HG02588 (cell line): ENCODE results near the gene FAM111A.

Source experiments
- ATAC-seq: cut with Tn5 transposase; IDR thresholded peaks from one replicate; pipeline ENCODE4 v1.9.1; 2021; ENCODE audit warnings: mild to moderate bottlenecking, moderate library complexity; ENCODE audit not compliant: unreplicated experiment

Gene FAM111A

DNA sequence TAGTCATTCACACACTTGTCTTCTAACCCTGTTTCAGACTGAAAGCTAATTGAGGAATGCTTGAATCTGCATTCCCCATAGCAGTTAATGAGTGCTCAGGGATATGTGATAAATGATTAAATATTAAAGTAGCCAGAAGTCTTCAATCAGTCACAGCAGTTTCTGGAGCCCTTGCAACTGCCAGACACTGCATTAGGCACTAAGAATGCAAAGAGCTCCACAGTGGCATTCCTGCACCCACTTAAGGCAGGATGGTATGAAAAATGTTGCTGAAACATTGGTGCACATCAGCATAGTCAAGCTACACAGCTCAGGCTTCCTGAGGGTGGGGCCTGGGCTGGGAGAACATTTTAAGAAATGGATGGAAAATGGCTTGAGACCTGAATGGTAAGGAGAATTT is 35.7 kb downstream of the FAM111A start:
- ATAC-seq, result no peak

DNA sequence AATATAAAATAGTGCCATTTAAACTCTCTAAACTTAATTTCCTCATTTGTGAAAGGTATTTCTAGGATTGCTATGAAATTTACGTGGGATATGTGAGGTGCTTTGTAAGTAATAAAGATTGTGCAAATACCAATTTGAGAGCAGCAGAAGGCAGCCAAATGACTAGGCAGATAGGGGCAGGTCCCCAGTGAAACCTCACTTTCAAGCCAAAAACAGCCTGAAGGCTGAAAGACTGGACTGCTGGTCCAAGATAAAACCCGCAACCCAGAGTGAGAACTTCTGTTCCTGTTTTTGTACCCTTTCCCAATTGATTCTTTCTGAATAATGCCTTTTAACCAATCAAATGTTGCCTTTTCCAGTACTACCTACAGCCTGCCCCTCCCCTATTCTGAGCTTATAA is 36.5 kb downstream of the FAM111A start:
- no peak for ATAC-seq

DNA sequence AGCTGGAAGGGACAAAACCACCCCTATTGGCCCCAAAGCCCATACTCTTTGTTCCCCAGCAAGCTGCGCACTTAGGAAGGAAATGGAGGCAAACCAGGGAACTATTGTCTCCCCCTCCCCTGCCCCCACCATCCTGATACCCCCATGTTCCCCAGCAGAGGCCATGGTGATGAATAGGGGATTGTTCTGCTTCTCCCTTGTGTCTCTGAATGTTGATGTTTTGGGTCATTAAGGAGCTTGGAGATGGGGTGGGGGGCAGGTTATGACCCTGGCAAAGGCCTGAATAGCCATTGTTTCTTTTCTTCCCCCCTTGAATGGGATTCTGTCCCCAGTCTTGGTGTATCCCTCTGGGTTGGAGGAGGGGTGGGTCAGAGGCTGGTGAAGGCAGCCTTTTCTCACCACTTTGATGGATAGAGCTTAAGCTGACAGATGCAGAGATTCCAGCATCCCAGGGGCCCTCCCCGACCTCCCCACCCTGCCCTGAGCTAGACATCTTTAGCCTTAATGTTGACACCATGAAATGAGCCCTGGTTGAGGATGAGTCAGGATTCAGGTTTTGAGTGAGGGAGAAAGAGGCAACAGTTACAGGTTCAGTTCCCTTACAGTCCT is 37.6 kb downstream of the FAM111A start:
- no peak for ATAC-seq

DNA sequence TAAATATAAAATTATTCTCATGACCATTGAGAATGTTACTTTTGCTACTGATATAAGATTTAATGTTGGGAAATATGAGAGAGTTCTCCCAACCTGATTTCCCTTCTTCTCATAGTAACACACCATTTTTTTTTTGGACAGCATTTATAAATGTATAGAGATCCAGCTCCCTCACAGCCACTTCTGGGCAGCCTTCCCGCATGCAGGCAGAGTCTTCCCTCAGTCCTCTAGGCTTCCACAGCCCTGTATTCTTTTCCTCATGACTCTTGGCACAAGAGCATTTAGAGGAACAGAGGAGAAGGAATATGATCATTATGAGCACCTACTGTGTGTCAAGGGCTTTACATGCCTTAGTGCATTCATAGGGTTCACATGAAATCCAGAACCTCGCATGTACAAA is 38.3 kb downstream of the FAM111A start:
- no peak for ATAC-seq

DNA sequence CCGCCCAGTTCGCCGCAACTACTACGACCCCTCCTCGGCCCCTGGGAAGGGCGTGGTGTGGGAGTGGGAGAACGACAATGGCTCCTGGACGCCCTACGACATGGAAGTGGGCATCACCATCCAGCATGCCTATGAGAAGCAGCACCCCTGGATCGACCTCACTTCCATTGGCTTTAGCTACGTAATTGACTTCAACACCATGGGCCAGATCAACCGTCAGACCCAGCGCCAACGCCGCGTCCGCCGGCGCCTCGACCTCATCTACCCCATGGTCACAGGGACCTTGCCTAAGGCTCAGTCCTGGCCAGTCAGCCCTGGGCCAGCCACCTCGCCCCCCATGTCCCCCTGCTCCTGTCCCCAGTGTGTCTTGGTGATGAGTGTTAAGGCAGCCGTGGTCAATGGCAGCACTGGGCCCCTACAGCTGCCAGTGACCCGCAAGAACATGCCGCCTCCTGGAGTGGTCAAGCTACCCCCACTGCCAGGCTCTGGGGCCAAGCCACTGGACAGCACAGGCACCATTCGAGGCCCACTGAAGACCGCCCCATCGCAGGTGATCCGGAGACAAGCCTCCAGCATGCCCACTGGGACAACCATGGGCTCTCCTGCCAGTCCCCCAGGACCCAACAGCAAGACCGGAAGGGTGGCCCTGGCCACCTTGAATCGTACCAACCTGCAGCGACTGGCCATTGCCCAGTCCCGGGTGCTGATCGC is 39.2 kb downstream of the FAM111A start:
- no peak for ATAC-seq

DNA sequence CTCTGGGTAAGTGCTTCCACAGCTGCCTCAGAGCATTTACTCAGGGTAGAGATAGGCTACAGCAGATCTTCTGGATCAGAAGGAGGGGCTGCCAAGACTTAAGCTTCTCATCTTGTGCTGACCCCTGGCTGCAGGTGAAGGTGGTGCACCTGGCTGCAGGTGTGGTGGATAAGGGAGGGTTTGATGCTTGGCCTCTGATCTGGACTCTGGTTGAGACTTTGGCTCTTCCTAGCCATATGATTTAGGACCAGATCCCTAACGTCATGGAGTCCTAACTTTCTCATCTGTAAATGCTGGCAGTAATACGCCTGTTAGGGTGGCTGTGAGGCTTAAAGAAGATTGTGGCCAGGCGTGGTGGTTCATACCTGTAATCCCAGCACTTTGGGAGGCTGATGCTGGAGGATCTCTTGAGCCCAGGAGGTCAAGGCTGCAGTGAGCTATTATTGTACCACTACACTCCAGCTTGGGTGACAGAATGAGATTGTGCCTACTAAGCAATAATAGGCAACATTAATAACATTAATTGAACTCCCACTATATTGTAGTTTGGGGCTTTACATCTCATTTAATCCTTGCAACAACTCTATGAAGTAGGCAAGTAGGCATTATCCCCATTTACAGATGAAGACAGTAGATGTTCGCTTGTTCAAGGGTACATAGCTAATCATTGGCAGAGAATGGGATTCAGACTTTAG is 39.9 kb downstream of the FAM111A start:
- ATAC-seq, result no peak

DNA sequence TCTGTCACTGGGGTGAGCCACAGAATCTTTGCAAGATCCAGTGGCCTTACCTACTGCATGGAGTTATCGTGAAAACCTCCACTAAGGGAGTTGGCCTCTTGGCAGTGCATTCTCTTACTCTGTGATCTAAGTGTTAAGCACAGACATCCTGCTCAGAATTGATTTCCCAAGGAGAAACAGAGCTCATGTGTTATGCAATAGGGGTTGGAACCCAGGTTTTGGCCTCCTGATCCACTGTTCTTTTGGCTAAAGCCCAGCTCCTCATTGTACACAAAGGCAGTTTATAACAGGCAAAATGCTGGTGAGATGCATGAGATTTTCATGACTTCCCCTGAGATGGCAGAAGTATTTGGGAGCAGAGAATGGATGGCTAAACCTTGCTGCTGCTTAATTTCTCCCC is 41.1 kb downstream of the FAM111A start:
- ATAC-seq, result no peak

DNA sequence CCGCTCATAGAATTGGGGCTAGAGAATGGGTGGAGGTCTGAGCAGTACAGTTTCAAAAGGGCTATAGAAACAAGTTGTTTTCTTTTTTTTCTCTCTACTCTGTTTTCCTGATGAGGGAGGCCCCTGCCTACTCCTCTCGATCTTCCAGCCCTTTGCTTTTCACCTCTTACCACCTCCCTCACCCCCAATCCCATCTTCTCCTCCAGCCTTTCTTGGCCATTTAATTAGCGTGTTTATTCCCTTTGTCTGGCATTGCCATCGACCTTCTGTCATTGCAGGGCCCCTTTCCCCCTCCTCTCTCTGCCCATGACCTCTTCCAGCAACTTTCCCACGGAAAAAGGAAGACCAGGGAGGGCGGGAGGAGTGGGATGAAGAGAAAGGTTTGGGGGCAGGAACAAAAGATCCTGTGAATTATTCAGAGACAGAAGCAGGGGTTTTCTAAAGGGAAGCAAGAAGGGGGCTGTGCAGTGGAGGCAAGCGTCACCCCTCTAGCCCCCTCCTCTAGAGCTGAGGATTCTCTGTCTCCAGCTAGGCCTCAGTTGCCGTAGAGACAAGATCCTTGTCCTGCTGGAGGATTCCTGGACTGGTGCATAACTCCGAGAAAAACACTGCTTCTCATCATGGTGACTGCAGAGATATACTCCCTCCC is 42.2 kb downstream of the FAM111A start:
- no peak for ATAC-seq

DNA sequence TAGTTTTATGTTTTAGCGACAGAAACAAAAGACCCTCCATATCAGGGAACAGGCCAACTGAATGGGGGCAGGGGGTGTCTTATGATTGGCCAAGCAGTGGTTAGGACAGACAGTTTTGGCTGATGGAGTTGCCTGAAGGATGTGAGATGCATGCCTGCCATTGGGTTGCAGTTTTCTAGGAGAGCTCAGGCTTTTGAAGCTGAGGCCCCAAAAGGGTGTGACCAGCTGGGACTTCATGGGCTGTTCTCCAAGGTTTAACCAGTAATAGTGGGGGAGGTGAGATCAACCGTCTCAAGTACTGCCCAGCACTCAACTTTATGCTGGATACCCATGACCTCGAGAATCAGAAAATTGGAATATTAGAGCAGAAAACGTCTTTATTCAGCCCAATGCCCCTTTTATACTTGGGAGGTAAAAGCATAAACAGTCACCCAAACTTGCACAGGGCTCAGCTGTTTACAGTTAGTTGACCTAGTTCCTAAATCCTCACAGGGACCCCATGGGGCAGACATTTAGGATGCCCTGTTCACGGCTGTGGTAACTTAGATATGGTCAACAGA is 42.8 kb downstream of the FAM111A start:
- ATAC-seq, result no peak

DNA sequence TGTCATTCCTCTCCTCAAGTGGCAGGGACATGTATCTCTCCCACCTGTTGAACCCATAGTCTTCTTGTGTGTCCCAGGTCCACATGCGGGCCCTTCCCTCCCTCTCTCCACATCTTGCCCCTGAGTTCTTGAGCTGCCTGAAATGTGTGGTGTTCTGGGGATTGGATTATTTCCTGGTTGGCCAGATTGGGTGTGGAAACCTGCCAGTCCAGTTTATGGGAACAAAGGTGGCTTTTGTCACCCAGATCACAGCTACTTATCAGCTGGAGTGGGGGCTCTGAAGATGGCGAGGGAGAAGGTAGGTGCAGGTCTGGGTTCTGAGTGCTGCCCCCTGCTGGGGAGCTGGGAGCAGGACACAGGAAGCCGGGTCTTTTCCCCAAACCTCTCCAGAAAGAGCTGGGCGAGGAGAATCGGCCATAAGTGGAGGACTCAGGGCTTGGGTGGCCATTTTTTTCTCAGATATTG is 43.5 kb downstream of the FAM111A start:
- peak; percentile 67 for ATAC-seq

DNA sequence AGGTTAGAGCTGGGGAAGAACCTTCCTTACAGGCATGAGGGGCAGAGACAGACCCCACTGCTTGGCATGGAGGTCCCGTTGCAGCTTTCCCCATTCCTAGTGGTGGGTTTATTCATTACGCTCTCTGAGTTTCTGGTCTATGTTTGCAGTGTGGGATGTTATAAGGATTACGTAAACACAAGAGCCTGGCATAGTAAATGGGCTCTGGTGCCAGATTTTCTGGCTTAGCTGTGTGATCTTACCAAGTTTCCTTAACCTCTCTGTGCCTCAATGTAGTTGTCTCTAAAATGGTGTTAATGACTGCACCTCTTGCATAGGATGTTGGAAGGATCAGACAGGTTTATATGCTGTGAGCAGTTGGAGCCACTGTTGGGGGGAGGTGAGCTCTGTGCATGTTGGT is 44.4 kb downstream of the FAM111A start:
- ATAC-seq, result no peak

DNA sequence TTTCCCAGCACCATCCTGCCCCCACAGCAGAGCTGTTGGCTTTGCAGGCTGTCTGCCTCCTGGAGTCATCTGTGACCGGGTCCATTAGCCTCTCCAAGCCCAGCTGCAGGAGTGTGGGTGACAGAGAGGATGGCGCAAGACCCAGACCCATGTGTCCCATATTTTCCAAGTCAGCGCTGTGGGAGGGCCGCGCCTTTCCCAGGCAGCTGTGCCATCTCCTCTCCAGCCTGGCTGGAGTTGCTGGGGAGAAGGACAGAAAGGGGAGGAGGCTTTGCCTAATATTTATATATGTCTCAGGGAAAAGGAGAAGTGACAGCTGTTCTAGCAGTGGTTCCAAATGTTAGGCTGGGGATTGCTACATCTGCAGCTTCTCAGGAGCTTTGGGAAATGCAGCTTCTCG is 44.9 kb downstream of the FAM111A start:
- no peak for ATAC-seq

DNA sequence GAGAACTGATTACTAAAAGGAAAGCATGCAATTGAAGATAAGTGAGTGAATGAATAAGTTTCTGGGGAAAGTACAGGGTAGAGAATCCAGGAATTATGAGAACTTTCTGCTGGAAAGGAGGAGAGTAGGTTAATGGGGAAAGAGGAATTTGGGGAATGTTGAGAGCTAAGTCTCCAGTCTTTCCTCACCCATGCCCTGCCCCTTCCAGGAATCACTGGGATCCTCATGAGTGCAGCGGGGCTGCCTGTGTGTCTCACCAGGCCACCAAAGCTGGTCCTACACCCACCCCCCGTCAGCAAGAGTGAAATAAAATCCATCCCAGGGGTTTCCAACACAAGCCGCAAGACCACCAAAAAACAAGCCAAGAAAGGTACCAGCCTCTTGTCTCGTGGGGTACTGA is 46.3 kb downstream of the FAM111A start:
- ATAC-seq, result no peak

DNA sequence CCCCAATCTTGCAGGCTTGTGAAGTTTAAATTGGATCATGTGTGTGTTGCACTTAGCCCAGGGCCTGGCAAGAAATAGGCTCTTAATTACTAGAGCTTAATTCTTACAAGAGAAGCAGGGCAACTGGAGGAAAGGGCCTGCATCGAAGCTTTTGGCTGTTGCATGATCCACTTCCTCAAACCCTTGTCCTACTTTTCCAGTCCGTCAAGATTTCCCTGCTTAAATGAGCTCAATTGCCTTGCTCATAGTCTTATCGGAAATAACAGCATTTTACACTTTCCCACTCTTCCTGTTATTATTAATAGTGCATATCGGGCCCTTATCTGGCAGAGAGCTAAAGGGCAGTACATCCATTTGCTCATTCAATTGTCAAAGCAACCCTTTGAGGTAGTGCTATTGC is 47.3 kb downstream of the FAM111A start:
- no peak for ATAC-seq

DNA sequence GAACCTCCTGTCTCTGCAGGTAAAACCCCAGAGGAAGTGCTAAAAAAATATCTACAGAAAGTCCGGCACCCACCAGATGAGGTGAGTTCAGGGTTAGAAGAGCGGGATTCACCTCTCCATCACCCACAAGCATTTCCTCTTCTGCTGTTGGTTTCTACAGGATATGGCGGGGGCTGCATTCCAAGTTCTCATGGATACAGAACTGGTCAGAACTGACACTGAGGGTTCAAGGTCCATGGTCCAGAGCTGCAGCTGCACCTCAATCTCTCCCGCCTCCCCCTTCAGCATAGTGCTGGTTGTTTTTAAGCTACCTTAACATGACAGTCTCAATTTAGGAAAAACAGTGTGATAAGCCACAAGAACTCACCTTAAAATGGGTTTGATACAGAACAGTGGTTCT is 48.4 kb downstream of the FAM111A start:
- no peak for ATAC-seq

DNA sequence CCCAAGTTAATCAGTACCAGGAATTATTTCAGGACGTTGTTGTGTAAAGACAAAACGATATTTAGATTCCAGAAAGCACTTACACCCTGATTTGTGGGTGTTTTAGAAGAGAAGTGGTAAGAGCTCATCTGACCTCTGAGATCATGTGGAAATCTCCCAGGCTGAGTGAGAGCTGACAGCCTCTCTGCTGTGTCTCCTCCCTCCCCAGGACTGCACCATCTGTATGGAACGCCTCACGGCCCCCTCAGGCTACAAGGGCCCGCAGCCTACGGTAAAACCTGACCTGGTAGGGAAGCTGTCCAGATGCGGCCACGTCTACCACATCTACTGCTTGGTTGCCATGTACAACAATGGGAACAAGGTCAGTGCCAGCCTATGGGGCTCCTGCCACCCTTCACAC is 49.2 kb downstream of the FAM111A start:
- ATAC-seq, result no peak

DNA sequence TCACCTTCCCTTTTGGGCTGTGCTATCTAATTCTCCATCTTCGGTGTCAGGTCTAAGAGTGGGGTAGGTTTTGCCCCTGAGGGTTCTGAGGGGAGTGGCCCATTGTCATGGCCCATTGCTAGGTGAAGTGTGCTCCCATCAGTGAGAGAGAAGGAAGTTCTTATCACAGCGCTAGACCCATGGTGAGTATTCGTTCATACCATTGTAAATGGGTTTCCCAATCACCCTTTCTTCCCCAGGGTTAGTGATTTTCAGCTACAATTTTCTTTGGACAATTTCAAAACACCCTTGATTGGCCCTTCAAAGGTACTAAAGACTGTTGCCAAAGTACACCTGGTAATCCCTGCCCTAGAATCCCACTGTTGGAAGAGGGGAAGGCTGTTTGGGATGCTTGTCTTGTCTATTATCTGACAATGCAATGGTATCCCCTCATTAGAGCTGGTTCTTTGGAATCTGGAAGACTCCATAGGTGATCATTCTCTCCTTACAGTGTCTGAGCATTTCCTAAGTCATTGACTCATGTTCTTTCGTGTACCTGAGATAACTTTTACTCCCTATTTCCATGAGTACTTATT is 49.9 kb downstream of the FAM111A start:
- ATAC-seq, result no peak

DNA sequence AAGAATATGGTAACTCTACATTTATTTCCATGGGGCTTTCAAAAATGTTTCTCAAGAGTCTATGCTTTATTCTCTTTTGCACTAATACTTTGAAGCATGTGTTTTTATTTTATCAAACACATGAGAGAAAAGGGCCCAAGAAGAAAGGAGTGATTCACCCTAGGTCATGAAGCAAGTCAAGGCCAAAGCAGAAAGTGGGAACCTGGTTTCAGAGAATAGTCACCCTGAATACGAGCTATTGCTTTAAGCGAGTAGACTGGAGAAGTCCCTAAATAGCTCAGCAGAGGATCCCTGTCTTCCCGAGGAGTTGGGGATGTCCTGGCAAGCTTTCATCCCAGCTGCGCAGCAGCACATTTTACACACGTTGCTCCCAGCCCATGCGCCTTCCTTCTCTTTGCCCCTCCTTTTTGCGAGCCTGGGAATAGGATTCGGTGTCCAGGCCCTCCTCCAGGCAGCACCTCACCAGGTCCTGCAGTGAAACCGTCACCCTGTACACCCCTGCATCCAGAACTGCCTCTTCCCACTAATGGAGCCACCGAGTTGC is 51.0 kb downstream of the FAM111A start:
- ATAC-seq, result no peak

DNA sequence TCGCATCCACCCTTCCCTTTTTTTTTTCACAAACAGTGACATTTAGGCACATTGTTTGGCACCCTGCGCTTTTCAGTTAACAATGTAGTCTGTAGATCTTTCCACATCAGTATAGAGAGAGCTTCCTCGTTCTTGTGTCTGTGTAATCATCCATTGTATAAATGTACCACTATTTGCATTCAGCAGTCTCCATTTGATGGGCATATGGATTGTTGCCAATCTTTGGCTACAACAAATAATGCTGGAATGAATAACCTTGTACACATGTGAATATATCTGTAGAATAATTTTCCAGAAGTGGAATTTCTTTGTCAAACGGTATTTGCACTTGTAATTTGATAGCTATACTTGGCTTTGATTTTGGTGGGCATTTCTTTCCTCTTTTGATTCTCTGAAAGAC is 52.9 kb downstream of the FAM111A start:
- no peak for ATAC-seq

DNA sequence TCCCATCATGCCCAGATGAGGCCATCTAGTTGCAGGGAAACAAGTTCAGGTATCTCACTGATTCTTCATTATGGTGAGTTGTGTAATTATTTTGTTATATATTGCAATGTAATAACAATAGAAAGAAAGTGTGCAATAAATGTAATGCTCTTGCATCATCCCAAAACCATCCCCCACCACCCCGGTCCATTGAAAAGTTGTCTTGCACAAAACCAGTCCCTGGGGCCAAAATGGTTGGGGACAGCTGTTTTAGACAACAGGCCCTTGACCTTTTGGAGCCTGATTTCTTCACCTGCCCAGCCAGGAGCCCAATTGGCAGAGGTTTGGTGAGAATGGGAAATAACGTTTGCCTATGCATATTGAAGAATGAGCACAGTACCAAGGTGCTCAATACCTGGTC is 54.1 kb downstream of the FAM111A start:
- no peak for ATAC-seq

DNA sequence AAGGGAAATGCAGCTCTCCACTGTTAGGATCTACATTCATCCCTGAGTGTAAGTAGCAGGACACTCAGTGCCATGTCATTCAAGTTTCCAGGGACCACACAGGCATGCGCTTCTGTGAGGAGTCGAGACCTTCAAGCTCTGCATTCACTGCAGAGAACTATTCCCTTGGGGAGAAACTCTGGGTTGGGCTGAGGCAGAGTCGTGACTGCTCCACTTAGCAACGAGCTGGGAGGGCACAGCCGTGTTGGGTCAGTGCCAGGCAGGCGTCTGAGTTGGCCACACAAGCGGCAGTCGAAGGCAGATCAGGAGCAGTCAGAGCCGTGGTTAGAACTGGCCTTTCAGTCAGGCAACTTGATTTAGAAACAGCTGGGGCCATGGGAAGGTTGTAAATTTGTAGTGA is 55.3 kb downstream of the FAM111A start:
- ATAC-seq, result no peak
